Measurements from ENCODE around the gene ATP6V0B.

Gene ATP6V0B

DNA sequence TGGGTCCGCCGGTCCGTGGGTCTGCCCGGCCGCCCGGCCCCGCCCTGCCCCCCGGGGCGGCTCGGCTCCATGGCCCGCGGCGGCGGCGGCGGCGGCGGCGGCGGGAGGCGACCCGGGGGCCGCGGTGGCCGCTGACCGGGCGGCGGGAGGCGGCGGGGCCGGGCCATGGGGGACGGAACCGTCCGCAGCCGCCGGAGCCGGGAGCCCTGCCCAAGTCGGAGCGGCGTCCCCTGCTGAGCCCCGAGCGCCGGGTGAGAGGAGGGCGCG is 4.4 kb downstream of the ATP6V0B start:
- no peak for DNase-seq (ENCODE audit: low read depth)
- peak overlapping the region; percentile 66 for H3K4me3 ChIP-seq (ENCODE audit: control insufficient read depth, low read depth, low read length)
- TF ChIP-seq, protein P1, sequence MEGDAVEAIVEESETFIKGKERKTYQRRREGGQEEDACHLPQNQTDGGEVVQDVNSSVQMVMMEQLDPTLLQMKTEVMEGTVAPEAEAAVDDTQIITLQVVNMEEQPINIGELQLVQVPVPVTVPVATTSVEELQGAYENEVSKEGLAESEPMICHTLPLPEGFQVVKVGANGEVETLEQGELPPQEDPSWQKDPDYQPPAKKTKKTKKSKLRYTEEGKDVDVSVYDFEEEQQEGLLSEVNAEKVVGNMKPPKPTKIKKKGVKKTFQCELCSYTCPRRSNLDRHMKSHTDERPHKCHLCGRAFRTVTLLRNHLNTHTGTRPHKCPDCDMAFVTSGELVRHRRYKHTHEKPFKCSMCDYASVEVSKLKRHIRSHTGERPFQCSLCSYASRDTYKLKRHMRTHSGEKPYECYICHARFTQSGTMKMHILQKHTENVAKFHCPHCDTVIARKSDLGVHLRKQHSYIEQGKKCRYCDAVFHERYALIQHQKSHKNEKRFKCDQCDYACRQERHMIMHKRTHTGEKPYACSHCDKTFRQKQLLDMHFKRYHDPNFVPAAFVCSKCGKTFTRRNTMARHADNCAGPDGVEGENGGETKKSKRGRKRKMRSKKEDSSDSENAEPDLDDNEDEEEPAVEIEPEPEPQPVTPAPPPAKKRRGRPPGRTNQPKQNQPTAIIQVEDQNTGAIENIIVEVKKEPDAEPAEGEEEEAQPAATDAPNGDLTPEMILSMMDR (conservative IDR thresholded peaks at IDR 0.05; ENCODE audit: control insufficient read depth, insufficient read depth, low read depth, low read length): no peak

DNA sequence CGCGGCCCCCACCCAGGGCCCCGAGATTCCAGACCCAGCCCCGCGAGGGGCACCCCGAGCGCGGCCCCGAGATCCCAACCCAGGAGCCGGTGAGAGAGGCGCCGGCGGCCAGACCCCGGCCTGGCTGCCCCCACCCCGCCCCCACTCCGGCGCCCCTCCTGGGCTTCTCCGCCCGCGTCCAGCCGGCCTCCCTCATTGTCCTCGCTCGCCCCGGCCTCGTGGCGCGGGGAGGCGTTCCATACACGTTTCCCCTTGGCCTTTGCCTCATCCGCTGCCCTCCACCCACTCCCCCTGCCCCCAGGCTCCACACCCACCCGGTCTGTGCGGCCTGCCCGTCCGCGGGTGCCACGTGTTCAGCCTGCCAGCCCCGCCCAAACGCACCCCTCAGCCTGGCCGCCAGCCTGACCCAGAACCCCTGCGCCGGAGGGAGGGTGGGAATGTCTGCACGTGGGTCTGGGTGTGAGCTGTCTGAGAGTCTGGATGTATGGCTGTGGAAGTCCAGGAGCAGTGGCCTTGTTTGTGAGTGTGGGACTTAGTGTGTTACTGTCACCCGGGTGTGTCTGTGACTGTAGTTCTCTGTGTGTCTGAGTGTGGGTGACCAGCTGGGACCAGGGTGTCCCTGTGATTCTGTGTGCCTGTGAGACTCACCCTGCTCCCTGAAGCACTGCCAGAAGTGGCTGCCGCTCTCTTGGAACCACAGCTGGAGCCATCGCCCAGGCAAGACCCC is 4.9 kb downstream of the ATP6V0B start:
- H3K4me3 ChIP-seq (ENCODE audit: control insufficient read depth, low read depth, low read length): peak overlapping the region; percentile 66
- TF ChIP-seq, protein P1 (conservative IDR thresholded peaks at IDR 0.05; ENCODE audit: control insufficient read depth, insufficient read depth, low read depth, low read length): no peak
- peak; percentile 61 for DNase-seq (ENCODE audit: low read depth)

DNA sequence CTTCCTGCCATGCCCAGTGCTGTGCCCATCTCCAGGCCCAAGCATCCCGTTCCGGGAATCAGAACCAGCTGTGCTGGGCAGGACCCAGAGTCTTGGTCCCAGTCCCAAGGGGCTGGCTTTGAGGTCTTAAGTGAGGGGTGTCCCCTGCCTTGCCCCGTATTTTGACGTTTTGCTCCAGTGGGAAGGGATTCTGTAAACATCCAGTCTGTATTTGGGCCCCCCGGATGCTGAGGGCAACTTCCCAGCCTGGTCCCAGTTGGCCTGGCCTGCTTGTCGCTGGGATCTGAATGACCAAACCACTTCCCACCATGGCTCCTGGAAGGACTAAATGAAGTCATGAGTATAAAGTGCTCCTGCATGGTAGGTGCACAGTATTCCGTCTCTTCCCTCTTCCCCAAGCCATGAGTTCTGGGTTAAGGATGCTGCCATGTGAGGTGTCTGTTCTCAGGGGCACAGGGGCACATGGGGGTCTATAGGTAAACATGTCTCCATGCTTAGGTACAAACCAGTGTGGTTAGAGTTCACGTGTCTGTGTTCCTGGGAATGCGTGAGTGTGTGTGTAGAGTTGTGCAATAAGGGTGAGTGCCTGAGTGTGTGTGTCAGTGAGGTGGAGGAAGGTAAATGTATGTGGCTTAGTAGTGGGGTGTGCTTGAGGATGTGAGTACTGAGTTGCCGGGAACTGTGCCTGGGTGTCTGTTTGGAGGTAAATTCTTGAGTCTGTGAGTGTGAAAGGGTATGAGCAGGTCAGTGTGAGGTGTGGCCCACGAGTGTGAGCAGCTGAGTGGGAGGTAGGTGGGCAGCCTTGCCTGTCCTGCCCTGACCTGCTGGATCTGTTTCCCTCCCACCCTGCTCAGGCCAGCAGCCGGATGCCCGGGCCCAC is 5.7 kb downstream of the ATP6V0B start:
- peak overlapping the region; percentile 66 for H3K4me3 ChIP-seq (ENCODE audit: control insufficient read depth, low read depth, low read length)
- peak; percentile 58 for DNase-seq (ENCODE audit: low read depth)
- TF ChIP-seq, protein P1 (conservative IDR thresholded peaks at IDR 0.05; ENCODE audit: control insufficient read depth, insufficient read depth, low read depth, low read length): no peak

DNA sequence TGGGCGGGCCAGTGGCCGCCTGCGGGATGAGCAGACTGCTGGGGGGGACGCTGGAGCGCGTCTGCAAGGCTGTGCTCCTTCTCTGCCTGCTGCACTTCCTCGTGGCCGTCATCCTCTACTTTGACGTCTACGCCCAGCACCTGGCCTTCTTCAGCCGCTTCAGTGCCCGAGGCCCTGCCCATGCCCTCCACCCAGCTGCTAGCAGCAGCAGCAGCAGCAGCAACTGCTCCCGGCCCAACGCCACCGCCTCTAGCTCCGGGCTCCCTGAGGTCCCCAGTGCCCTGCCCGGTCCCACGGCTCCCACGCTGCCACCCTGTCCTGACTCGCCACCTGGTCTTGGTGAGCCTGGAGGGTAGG is 6.4 kb downstream of the ATP6V0B start:
- DNase-seq (ENCODE audit: low read depth): no peak
- TF ChIP-seq, protein P1 (conservative IDR thresholded peaks at IDR 0.05; ENCODE audit: control insufficient read depth, insufficient read depth, low read depth, low read length): no peak
- peak overlapping the region; percentile 66 for H3K4me3 ChIP-seq (ENCODE audit: control insufficient read depth, low read depth, low read length)

DNA sequence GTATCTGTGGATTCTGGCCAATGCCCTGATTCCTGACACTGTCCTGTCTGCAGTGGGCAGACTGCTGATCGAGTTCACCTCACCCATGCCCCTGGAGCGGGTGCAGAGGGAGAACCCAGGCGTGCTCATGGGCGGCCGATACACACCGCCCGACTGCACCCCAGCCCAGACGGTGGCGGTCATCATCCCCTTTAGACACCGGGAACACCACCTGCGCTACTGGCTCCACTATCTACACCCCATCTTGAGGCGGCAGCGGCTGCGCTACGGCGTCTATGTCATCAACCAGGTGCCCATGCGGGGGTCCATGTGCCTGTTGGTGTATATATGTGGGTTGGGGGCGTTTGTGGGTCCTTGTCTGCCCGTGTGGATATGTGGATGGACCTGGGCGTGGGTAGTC is 6.9 kb downstream of the ATP6V0B start:
- TF ChIP-seq, protein P1 (conservative IDR thresholded peaks at IDR 0.05; ENCODE audit: control insufficient read depth, insufficient read depth, low read depth, low read length): no peak
- H3K4me3 ChIP-seq (ENCODE audit: control insufficient read depth, low read depth, low read length): no peak overlapping the region
- DNase-seq (ENCODE audit: low read depth): no peak

DNA sequence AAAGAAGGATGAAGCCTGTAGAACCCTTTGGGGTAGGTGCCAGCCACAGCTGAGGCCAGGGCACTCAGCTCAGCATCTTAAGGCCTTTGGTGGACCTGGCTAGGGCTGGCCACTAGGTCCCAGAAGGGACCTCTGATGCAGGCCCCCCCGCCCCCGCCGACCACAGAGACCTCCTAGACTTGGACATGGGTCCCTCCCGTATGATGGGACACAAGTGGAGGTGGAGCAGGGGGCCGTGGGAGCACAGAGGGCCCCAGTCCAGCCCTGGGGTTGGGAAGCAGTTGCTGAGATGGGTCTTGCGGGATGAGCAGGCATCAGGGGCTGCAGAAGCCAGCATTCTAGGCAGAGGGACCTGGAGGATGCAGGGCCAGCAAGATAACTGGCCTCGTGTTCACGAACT is 7.5 kb downstream of the ATP6V0B start:
- TF ChIP-seq, protein P1 (conservative IDR thresholded peaks at IDR 0.05; ENCODE audit: control insufficient read depth, insufficient read depth, low read depth, low read length): no peak
- no peak for DNase-seq (ENCODE audit: low read depth)
- H3K4me3 ChIP-seq (ENCODE audit: control insufficient read depth, low read depth, low read length): no peak overlapping the region

All from fibroblast of mammary gland (primary cell).